Stimulated activated CD8-positive, alpha-beta memory T cell treated with anti-CD3 and anti-CD28 coated beads, Interleukin-12 subunit alpha, Interleukin-12 subunit beta, amount 100 ng/mL, for 4 hours (primary cell): ENCODE measurements around the gene WNT5A.

ENCODE experiments used
- DNase-seq: peaks from one replicate; pipeline ENCODE4 v3.0.0-alpha.2; 2020; ENCODE audit warnings: low read depth

WNT5A gene

DNA sequence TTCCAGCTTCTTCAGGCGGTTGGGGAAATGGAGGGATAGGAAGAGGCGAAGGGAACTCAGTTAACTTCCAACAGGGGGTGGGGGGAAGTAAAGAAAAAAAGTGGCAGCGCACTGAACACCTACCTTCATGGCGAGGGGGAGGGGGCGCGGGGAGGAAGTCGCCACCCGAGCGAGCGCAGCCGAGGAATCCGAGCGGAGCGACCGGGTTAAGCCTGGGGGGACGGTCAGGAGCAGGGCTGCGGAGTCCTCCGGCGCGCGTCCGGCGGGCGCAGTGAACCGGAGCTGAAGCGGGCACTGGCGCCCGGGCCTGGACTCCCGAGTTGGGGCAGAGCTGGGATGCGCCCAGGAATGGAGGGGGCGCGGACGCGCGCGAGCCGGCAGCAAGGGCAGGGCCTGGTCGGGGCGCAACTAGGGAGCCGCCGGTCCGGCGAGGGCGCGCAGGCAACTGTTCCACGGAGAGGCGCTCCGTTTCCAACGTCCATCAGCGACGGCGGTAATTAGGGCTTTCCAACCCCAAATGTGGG is at the start of gene WNT5A:
TSS of gene WNT5A (minus strand) at position 450 of the 524 bp plus-strand sequence. CDS start at position 129, 321 bp downstream.
- DNase-seq: no peak

GRCh38 chr3:55534876-55535275 is 47.8 kb upstream of the WNT5A start:
- DNase-seq: no peak

GRCh38 chr3:55532806-55533205 is 45.7 kb upstream of the WNT5A start:
- no peak for DNase-seq

DNA sequence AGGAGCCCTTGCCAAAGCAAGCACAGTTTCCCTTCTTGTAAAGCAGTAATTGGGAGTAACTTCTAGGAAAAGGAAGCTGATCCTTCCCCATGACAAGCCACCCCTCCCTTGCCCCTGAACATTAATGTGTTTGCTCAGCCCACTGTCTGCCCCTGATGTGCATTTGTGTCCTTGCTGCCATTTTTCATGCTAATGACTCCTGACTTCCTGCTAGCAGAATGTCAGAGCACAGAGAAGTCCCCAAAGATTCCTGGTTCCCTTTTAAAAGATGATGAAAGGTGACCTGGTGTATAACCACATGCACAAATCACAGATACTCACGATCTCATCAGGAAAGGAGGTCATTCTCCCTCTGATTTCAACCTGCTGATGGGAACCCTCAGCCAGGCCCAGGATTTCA is 44.2 kb upstream of the WNT5A start:
- DNase-seq: no peak

GRCh38 chr3:55527361-55527760 is 40.3 kb upstream of the WNT5A start:
- no peak for DNase-seq

DNA sequence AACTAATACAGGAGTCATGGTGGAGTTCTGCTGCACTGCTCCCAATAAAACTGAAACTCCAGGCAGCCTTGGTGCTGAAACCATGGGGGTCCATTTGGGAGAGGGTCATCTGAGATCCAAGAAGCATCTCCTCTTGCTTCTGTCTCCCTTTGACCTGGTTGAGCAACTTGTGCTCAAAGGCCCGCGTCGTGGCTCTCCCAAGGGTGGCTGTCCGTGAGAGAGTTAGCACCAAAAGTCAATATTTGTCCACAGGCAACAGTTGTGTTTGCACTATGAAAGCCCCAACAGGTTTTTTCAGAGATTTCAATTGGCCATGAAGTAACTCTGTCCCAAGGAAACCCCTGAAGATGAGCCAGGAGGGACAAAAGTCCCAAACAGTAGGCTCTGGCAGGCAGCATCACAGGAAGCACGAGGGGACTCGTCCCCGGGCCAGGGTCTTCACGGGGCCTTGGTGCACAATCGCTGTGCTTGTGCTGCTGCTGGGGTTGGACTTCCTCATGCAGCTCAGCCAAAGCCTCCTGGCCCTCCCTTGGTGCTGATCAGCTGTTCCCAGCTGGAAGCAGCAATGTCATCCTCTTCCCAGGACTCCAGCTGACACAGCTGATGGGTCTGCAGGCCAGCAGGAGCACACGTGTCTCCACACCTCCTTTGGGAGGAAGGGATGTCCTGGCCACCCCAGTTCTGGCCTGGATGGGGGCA is 39.4 kb upstream of the WNT5A start:
- DNase-seq: no peak

GRCh38 chr3:55525436-55525835 is 38.3 kb upstream of the WNT5A start:
- DNase-seq: no peak

- DNase-seq: no peak
These were observed 37.6 kb upstream of the WNT5A start for GRCh38 chr3:55524565-55525244.

DNA sequence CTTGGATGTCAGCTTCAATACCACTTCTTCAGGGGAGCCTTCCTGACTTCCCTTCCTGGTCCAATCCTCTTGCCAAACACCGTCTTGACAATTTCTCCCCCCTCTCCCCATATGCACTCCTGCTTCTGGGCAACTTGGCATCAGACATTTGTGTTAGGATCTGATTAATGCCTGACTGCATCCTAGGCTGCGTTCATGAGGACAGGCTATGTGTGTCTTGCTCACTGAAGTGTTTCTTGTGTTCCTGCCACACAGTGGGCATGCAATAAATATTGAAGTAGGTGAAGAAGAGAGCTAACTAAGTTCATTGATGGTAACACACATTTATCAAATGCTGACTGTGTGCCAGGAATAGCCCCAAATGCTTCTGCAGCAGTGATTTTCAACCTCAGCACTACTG is 36.4 kb upstream of the WNT5A start:
- no peak for DNase-seq

- DNase-seq: no peak
These were observed 34.8 kb upstream of the WNT5A start for GRCh38 chr3:55521738-55522421.

DNA sequence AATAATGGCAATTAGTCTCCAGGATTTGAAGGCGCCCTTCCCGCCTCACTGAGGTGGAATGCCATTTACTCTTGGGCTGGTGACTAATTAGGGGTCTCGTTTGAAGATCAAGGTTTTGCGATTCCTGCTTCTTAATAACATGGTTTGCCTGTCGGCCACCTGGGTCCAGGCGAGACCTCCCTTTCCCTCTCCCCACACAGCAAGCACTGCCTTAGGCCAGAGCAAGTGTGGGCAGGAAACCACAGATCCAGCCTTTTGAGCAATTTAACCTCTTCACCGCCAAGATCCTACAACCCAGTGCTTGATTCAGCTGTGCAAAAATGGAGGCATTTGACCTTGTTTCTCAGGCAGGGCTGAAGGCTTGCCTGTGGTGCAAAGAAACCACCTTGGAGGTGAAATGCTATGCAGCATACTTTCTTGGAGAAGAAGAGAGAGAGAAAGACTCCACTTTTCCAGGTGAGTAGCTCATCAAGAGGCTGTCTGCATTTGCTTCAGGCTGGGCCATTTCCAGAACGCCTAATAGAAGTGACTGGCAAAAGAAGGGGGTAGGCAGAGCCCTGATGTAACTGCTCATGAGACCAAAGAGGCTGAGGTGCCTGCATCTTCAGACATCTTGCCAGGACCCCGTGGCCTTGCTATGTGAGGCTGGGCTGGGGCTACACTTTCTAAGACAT is 34.1 kb upstream of the WNT5A start:
- no peak for DNase-seq

DNA sequence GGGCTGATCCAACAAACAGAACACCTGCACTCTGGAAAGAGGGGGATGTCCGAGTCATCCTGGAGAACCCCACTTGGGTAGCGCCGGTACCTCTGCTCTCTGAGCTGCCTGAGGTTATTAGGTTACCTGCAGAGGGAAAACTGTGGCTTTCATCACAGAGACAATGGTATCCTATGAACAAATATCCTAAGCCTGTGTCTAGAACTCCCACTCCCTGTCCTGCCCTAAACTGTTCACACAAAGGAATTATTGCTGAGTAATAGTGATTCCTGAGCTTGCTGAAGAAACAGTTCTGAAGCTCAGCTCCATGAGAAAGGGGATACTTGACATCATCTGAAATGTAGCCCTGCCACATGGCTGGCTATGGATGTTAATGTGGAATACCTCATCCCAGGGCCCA is 31.9 kb upstream of the WNT5A start:
- DNase-seq: no peak

DNA sequence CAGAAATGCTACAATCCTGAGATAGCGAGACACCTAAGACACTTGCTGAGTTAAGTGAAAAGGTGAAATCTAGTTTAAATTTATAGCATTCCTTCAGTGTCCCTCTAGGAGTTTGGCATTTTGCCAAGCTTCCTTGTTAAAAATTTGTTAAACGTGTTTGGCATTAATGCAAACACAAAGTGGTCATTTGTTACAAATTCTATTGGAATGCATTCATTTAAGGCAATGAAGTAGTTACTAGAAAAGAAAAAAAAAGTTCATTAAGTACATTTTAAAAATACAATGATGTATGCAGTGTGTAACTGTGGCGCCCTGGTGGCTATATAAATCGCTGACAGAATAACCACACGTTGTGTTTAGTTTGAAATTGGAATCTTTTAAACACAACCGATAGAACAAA is 31.3 kb upstream of the WNT5A start:
- DNase-seq: no peak

DNA sequence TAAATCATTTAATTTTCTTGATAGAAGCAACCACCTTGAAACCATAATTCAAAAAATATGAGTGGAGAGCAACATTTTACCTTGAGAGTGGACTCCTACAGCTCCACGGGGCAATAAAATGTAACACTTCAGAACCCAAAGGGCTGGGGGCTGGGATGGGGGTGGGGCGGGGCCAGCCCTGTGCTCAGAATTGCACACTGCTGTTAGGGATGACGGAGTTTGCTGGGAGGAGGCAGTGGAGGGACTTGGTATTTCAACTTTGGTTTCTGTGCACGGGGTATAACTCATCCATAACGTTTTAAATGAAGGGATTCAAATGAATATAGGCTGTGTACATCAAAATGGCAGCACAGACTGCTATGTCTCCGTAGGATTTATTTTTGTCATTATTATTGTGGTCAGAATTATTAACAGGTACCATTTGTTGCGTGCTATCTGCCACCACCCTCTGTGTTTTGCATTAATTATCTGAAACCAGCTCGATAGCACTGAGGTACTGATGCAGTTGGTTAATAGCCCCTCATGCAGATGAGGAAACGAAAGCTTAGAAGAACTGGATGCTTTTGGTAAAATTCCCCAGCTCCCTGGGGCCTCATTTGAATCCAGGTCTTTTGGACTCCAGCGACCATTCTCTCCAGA is 29.4 kb upstream of the WNT5A start:
- no peak for DNase-seq

DNA sequence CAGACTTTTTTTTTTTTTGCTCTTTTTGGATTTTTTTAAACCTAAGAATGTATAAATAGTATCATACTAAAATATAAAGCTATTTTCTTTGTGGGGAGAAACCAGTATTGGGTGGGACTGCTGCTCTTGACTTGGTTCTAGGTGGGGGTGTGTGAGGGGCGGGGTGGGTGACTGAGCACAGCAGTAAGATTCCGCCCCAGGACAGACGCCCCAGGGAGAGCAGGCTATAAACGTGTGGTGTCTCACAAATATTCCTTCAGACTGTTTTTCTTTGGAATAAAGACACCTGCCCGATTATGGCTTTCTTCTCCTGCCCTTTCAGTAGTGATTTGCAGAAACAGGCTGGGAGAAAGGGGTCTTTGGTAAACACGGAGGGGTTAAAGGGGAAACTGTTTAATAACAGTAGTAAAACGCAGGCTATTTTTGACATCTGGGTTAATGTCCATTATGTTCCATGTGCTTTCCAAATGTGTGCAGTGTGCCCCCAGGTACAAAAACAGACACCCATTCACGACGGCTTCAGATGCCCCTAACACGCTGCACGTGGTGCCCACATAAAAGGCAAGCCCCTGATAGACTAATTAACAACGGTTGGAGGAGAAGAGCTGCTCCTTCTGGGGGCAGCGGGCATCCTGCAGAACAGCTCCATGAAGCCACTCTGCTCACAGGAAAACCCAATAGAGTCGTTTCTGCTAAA is 28.6 kb upstream of the WNT5A start:
- DNase-seq: no peak

GRCh38 chr3:55514962-55515361 is 27.9 kb upstream of the WNT5A start:
- DNase-seq: no peak

DNA sequence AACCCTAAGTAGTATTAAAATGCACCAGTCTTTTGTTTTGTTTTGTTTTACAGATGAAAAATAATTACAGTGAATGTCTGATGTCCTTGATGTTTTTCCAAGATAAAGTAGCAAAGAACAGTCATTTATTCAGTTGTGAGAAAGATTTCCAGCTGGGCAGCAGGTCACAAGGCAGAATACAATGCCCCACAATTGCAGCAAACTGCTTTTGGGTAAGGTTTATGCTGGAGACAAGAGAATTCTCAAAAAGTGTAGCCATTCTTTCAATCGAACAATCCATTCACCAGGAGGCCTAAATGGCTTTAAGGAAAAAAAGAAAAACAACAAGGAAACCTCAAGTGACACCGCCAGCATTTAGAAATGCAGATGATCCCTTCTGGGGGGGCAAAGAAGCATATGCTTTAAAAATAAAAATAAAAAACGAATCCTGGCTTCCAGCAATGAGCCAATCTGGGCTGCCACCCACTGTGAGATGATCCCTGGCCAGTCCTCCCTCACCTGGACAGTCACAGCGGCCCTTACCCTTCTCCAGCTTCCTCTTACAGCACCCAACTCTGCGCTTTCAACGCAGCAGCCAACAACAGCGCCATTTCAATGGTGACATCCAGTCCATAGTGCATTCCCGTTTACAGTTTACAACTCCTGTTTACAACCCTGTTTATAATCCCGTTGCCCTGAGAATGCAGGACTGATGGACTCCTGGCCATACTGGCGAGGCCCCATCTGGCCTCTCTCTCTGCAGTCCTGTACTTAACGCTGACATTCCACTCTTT is 25.7 kb upstream of the WNT5A start:
- DNase-seq: no peak

DNA sequence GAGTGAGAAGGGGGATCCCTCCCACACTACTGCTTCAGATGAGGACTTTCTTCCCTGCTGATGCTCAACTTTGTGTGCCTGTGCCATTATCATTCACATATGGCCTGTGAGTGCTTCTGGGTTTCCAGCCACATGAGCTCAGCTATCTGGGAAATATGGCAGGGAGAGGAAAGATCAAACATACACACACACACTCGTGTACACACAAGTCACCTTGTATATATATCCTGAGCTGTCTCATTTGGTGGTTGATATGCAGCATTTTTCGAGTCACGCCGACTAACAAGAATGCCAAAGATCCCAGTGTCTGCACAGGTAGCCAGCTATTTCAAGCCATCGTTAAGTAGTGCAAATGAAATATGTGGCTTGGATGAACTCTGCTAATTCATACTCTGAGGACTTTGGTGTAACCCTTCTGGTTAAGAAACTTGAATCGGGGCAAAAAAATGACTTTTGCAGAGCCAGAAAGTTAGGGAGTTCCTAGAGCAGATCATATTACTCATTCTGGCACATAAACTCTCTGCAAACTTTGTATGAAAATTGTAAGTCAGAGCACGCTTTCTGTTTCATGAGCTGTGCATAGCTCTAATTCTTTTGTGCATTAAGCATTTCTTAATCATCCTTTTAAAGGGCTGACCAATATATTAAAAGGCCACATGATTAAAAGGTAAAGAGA is 24.9 kb upstream of the WNT5A start:
- DNase-seq: no peak

GRCh38 chr3:55508335-55508734 is 21.2 kb upstream of the WNT5A start:
- no peak for DNase-seq

GRCh38 chr3:55507808-55508207 is 20.7 kb upstream of the WNT5A start:
- no peak for DNase-seq
